Stimulated activated CD4-positive, alpha-beta T cell treated with anti-CD3 and anti-CD28 coated beads, Interleukin-2, amount 100 ng/mL, for 48 hours (primary cell): ENCODE results near the gene PKP2.
"Not testable (repeated sequence)": the region's sequence is repeated elsewhere in the genome, so short reads cannot be mapped to it uniquely, and the experiment has no call there.

Experiments
- DNase-seq, 2 donors: peaks; one replicate each; pipeline ENCODE4 v3.0.0-alpha.2; 2020

PKP2 gene

GRCh38 chr12:32861658-32862057 lies 34.9 kb downstream of the PKP2 start:
- not testable (repeated sequence) for DNase-seq

- no peak for DNase-seq
Observed at GRCh38 chr12:32860192-32860591, 36.4 kb downstream of the PKP2 start.

- no peak for DNase-seq
Observed at GRCh38 chr12:32859389-32859788, 37.2 kb downstream of the PKP2 start.

- DNase-seq, result no peak
Observed at GRCh38 chr12:32854716-32855115, 41.9 kb downstream of the PKP2 start.

- no peak for DNase-seq
Observed at GRCh38 chr12:32854097-32854496, 42.5 kb downstream of the PKP2 start.

GRCh38 chr12:32847287-32847686 lies 49.3 kb downstream of the PKP2 start:
- DNase-seq, result no peak

- no peak for DNase-seq
Observed at GRCh38 chr12:32846053-32846452, 50.5 kb downstream of the PKP2 start.

DNA sequence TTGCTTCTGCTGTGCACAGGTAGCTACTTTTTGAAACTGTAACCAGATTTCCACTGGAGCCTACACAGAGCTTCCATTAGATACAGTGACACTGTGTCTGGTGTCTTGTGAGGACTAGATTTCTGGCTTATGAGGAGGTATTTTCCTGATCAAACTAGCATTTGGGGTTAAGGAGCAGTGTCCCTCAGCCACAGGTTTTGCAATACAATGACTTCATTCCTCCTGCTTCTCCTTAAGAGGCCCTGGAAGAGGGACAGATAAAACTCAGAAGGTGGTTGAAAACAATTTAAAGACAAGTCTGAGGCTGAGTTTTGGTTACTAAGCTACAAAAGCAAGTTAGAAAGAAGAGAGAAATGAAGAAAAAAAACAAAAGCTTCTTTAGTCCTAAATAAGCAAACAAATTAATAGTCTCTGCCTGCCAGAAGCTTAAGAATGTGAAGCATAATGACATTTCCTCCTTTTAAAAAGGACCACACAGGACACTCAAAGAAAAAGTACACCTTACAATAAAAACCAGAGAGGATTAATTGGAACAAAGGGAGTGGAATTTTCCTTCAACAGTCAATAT lies 53.0 kb downstream of the PKP2 start:
- DNase-seq, result no peak

DNA sequence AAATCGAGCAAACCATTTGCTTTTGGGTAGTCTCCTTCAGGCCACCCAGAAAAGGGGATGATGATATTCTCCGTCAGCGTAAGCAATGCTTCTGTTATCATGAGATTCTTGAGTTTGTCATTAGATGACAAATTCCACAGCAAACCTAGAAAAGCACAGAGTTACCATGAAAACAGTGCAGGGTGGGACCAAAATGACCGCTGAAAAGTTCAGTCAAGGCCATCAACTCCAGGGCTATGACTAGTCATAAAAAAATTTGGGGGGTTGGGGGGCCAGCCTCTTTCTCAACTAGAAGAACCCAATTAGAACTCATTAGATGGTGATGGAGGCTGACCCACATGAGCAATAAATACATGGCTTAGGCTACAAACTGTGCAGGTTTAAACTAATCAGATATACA lies 55.5 kb downstream of the PKP2 start:
- DNase-seq, result no peak

- DNase-seq, result no peak
Observed at GRCh38 chr12:32839828-32840227, 56.7 kb downstream of the PKP2 start.

- DNase-seq, result no peak
Observed at GRCh38 chr12:32837974-32838373, 58.6 kb downstream of the PKP2 start.

DNA sequence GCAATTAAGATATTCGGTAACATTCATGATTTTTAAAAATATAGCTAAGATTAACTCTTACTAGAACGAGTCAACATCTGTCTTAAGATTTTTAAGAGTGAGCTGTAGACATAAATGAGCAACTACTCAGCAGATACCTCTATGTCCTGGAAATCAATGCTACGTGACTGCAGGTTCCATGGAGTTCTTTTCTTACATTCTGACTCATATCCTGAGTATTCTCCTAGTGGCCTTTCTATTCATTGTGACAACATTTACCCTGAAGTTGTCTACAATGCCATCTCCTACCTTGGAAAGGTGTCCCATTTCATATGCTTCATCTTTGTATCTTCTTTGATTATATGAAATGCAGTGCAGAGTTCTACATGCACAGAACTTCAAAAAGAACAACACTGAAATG lies 59.9 kb downstream of the PKP2 start:
- no peak for DNase-seq

GRCh38 chr12:32834122-32834521 lies 62.5 kb downstream of the PKP2 start:
- no peak for DNase-seq

- no peak for DNase-seq
Observed at GRCh38 chr12:32828552-32828951, 68.0 kb downstream of the PKP2 start.

GRCh38 chr12:32828120-32828519 lies 68.5 kb downstream of the PKP2 start:
- DNase-seq, result no peak

GRCh38 chr12:32826807-32827412 lies 69.7 kb downstream of the PKP2 start:
- DNase-seq, result no peak

DNA sequence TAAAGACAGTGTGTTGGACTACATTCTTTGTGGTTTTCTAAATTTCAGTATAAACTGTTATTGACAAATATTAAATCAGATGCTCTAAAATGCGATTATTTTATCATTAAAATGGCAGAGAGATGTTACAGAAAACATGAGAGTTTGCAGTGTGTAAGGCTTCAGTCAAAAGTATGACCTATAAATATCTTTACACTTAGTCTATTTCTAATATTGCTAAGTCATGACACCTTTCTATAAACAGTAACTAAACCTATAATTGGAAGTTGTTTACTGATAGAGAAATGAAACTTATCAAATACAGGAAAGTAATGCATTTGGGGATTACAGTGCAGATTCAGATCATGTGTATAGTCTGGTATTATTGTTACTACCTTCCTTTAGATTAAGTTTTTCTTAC lies 72.0 kb downstream of the PKP2 start:
- DNase-seq, result no peak

GRCh38 chr12:32822344-32822743 lies 74.2 kb downstream of the PKP2 start:
- no peak for DNase-seq

DNA sequence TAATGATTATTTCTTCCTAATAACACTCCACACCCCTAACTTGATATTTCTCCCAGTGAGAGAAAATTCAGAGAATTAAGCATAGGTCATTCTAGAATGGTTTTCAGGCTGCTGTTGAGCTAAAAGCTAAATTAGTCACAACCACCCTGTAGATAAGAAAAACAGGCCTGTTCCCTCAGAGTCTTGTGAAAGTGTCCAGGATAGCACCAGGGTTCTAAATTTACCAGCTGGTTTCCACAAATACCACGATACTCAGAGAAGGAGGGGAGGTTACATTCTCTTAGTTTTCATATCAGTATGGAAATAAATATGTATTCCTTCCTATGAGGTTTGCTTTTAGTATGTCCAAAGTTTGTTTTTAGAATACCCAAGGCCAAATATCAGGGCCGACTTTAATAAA lies 74.9 kb downstream of the PKP2 start:
- no peak for DNase-seq

DNA sequence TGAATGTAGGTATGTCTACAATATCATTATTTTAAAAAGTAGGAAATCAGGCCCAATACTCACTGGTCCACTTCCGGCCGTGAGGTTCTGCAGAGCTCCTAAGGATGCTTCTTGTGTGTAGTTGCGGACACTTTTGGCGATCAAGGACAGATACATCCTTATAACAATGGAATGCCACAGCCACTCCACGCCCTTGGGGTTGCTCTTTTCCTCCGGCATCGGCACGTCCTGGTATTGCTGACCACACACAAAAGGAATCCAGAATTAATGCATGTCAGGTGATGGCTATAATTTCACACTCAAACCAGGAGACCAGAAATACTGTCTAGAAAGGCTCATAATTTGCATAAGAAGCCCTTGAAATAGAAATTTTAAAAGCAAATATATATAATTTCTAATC lies 75.3 kb downstream of the PKP2 start:
- no peak for DNase-seq

DNA sequence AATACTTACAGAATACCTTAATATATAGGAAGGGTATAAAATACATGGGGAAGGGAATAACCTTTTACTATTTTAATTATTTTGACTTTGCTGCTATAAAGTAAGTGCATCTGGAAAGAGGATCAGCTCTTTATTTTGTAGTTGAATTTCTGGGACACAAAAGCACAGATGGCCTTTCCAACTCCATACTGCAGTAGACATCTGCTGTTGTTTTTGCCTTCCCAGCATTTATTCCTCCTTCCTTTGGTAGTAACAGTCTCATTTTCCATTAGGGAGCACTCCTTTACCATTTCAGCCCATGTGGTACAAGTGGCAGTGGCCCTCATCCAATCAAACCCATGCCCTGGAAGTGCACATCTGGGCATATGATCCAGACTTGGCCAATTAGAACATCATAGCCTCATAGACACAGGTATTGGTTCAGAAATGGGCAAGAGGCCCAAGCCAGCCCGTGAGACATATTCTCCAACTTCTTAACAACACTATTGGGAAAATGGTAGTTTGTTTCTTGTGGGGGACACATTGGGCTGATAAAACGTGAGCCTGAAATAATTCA lies 76.1 kb downstream of the PKP2 start:
- DNase-seq, result no peak

GRCh38 chr12:32819424-32819823 lies 77.2 kb downstream of the PKP2 start:
- DNase-seq, result no peak

GRCh38 chr12:32811686-32812392 lies 84.7 kb downstream of the PKP2 start:
- DNase-seq, result no peak

- DNase-seq, result no peak
Observed at GRCh38 chr12:32809846-32810245, 86.7 kb downstream of the PKP2 start.
